Gastrocnemius medialis (tissue), 4 donors: ENCODE data around the gene PDIA3.
"Not testable (repeated sequence)": the region's sequence is repeated elsewhere in the genome, so short reads cannot be mapped to it uniquely, and the experiment has no call there.

Experiments used
- POLR2A ChIP-seq, 2 donors: fragments of 450-650 bp; IDR thresholded peaks; one replicate each; pipeline ENCODE4 v1.6.1; 2017; ENCODE audit warnings: antibody characterized with exemption in 2 of 2, mild to moderate bottlenecking in 2 of 2, moderate library complexity in 2 of 2
- TF ChIP-seq, protein P1 (sequence below), 5 experiments: fragments of 450-650 bp in 3 of 5; fragments of 200-600 bp in 2 of 5; sonication (generic) in 2 of 5; IDR thresholded peaks in 4 of 5; conservative IDR thresholded peaks in 1 of 5; 1 replicate in 4 of 5; 2 replicates in 1 of 5; pipeline ENCODE4 v1.5.1; 2016 to 2019; ENCODE audit warnings: antibody characterized with exemption in 5 of 5, mild to moderate bottlenecking in 3 of 5, moderate library complexity in 3 of 5

DNA sequence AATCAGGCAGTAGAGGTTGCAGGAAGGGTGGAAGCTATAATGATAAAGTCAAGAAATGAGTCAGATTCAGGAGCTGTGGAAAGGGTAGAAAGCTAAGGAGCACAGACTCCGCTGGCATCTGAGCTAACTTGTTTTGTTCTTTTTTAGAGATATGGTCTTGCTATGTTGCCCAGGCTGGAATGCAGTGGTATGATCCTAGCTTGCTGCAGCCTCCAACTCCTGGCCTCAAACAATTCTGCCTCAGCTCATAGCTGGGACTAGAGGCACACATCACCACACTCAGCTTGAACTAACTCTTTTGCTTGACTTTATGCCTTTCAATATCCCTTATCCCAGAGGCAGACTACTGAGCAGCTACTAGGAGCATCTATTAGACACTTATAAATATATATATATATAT lies 19.9 kb upstream of the PDIA3 start:
- TF ChIP-seq, protein P1, sequence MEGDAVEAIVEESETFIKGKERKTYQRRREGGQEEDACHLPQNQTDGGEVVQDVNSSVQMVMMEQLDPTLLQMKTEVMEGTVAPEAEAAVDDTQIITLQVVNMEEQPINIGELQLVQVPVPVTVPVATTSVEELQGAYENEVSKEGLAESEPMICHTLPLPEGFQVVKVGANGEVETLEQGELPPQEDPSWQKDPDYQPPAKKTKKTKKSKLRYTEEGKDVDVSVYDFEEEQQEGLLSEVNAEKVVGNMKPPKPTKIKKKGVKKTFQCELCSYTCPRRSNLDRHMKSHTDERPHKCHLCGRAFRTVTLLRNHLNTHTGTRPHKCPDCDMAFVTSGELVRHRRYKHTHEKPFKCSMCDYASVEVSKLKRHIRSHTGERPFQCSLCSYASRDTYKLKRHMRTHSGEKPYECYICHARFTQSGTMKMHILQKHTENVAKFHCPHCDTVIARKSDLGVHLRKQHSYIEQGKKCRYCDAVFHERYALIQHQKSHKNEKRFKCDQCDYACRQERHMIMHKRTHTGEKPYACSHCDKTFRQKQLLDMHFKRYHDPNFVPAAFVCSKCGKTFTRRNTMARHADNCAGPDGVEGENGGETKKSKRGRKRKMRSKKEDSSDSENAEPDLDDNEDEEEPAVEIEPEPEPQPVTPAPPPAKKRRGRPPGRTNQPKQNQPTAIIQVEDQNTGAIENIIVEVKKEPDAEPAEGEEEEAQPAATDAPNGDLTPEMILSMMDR (IDR thresholded peaks at IDR 0.05 in 4 of 5, conservative IDR thresholded peaks at IDR 0.05 in 1 of 5): not testable (repeated sequence)
- TF ChIP-seq POLR2A (IDR thresholded peaks at IDR 0.05): not testable (repeated sequence)
